Stimulated activated CD4-positive, alpha-beta T cell treated with anti-CD3 and anti-CD28 coated beads, TNF-alpha, amount 100 ng/mL, for 1 hour (primary cell): ENCODE results near the gene TMEM214.

Source experiments
- DNase-seq, 3 donors: peaks; one replicate each; pipeline ENCODE4 v3.0.0-alpha.2; 2020; ENCODE audit warnings: low read depth in 3 of 3, low spot score in 1 of 3

Gene TMEM214

DNA sequence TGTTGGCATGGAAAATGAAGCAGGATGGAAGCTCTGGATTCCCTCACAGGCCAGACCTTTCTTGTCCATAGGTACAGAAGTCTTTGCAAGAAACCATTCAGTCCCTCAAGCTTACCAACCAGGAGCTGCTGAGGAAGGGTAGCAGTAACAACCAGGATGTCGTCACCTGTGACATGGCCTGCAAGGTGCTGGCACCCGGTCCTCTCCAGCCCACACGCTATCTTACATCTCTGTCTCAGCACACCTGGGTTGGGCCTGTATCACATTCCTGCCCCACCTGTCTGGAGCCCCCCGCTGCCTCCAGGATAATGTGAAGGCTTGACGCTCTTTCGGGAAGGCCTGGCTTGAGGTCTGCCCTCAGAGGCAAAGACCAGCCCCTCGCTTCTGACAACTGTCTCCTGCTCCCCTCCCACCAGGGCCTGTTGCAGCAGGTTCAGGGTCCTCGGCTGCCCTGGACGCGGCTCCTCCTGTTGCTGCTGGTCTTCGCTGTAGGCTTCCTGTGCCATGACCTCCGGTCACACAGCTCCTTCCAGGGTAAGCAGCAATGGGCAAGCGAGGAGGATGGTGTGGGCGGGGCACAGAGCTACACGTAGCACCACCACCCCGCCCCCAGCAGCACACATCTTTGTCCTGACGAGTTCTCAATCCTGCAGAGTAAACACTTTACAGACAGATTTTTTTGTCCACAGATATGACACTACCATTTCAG, 6.0 kb downstream of the TMEM214 start:
- DNase-seq, result no peak

DNA sequence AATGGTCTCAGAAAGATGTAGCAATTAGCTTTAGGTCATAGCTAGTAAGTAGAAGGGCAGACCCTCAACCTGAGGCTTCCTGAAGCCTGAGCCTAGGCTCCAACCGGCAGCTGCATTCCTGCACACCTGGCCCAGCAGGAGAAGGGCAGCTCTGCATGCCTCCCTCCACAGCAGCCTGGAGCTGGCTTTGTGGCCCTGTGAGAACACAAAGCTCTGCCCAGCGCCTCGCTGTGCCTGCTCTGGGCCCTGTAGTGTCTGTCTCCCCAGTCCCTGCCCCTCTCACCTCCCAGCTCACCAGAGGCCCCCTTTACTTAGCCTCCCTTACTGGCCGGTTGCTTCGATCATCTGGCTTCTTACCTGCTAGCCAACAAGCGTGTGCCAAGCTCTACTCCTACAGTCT, 6.7 kb downstream of the TMEM214 start:
- no peak for DNase-seq

DNA sequence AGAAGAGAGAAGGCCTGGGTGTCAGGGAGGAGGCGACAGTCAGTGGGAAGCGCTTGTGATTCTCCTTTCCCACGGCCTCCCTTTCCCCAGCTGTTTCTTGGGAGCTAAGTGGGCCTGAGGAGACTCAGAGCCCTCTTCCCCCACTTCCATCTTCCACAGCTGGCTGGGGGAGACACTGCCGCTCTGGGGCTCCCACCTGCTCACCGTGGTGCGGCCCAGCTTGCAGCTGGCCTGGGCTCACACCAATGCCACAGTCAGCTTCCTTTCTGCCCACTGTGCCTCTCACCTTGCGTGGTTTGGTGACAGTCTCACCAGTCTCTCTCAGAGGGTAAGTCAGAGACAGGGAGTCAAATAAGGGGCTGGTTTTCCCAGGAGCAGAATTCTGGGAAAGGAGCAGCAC, 7.1 kb downstream of the TMEM214 start:
- no peak for DNase-seq

DNA sequence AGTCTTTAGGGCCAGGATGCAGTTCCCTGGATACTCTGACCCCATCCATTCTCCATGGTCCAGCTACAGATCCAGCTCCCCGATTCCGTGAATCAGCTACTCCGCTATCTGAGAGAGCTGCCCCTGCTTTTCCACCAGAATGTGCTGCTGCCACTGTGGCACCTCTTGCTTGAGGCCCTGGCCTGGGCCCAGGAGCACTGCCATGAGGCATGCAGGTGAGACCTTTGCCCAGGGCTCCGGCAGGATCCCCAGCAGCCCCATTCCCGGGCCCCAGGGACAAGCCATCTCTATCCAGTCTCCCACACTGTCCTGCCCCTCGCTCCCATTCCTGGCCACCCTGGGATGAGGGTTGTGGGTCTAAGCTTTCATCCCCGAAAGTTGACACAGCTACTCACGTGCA, 7.5 kb downstream of the TMEM214 start:
- DNase-seq, result no peak

DNA sequence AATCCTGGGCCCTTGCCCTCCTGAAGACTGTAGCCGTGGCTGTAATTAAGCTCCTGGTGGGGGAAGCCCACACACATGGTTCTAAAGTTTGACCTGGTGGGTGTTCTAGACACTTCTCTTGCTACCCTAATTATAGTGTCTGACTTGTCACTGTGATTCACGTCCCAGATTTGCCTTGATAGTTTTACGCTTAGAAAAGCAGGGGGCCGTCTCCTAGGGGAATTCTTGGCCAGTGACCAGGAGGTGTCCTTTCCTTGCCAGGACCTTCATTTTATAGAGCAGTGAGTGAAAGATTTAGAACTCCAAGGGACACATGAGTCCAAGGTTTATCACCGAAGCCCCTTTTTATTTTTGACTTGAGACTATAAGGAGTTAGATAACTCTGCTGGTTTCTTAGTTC, 9.0 kb downstream of the TMEM214 start:
- DNase-seq, result no peak

DNA sequence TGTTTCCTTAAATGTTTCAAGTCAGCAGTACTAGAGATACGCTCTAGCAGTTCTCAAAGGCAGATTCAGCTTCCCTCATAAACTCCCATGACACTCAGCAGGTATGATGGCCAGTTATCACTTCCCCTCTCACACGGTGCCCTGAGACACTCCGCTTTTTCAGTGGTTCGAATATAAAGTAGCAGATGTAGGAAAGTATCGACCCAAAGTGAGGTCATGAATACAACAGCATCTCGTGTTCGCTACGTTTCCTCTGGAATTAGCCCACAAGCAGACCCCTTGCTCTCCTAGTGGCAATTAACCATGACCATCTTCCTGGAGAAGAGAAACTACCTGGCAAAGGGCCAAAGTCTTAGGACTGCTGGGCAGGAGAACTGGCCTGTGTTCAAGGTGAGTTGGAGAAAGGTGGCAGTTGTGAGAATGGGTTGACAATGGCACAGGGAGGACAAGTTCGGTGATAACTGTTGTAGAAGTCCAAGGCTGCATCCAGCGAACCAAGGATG, 9.4 kb downstream of the TMEM214 start:
- no peak for DNase-seq

DNA sequence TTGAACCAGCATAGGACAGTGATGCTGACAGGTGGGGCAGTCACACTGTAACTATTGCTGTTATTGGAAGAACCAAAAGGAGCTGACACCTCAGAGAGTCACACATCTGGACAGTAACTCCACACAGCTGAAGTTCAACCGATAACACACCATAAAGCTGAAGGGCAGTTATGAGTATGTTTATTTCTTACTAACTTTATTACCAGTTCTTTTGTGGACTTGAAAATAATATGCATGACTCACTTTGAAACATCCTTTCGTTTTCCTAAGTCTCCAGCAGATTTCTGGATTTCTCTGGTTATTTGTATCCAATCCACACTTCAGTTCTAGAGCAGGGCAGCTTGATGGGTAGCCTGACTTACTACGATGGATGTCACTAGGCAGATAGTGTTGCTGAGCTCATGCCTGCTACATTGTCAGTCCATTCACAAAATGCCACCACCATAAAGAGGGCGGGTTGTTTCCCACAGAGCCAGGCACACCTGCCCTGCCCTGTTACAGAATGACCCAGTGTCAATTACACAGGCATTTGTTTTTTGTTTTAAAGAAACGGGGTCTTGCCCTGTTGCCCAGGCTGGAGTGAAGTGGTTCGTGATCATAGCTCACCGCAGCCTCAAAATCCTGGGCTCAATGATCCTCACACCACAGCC, 10.3 kb downstream of the TMEM214 start:
- DNase-seq, result no peak

DNA sequence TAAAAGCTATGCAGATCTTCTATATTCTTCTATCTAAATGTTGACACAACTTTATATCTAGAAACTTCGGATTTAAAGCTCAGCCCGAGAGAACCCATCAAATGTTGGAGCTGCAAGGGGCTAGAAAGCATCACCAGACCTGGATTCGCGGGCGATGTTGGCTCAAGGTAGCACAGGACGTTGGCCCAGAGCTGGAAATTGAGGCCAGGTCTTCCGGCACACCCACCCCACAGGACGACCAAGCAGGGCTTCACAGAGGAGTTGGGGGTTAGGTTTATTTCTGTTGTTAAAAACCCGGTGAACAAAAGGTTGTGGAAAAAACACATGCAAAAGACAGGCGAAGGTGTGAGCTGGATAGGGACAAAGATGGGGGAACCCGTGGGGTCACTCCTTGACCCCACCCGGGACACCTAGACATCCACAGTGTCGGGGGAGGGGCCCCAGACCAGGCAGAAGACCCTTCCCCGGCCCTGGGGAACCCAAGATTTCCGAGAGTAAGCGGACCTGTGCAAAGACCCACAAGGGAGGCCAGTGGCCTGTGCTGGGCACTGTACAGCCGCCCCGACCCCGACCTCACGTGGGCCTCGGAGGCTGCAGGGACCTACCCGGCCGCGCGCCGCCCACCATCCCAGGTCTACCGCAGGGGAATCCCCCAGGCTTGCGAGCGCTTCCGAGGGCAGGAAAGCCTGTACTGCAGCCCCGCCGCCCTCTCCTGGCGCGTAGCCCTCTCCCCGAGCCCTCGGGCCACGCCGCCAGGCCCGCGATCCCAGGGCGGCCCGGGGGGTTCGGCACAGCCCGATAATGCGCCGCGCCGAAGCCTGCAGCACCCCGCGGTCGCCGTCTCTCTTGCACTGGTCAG, 16.9 kb downstream of the TMEM214 start:
- peak; percentile 27 to 55 (median 36) for DNase-seq

DNA sequence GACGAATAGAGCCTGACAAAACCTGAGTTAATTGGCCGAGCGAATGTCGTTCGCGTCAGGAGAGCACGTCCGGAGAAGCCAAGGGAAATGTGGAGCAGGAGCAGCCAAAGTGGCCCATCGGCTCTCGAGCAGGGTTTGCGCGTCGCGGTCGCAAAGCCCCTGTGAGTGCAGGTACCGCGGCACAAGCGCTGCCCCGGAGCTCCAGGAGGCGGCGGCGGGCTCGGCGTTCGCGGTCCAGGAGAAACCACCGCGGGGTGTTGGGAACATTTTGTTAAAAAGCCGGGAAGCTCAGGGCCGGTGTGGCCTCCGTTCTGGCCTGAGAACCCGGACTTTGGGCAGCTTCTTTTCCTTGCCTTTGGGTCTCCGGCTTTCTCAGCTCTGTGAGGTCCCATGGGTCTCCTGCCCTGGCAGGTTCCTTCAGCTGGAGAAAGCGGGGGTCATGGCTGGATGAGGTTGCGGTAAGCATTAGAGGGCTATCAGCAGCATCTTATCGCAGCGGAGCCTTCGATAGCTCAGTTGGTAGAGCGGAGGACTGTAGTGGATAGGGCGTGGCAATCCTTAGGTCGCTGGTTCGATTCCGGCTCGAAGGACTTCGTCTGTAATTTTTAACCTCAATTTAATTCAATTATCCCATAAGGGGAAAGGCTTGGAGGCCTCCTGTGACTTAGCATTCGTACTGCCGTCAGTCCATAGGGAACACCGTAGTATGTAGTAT, 17.7 kb downstream of the TMEM214 start:
- DNase-seq, result peak; percentile 75 to 94 (median 92)

DNA sequence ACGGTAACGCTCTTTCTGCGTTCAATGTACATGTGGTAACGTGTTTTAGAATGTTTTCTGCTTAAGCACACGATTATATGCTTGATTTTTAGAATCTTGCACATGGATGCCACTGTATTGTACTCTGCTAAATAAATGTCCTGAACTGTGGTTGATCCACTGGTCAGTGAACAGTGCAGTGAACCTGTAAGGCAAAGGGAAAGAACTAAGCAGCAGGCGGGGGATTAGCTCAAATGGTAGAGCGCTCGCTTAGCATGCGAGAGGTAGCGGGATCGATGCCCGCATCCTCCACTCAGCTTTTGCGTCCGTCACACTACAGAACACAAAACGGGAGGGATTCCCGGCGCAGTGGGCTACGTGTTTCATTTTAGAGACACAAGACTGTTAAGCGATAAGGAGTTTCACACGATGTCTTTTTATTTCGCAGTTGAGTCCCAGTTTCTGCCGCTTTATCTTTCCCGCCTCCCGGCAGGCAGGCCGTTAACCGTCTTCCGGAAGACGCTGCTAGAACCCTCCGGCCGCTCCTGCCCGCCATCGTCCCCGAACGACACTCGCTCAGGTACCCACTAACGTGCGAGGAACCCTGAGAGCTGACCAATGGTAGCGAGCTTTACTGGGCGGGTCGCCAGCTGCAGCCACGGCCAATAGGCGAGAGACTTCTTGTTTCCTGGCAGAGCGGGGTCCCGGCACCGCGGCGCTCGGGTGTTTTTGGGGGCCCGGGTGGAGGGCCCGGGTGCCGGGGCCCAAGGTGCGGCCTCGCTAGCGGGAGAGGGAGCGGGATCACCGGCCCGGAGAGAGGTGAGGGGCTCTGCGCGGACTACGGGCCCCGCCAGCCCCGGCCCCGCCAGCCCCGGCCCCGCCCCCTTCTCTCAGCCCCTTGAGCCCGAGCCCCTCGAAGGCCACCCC, 18.5 kb downstream of the TMEM214 start, which contains the start of gene AGBL5:
TSS of gene AGBL5 (plus strand) at position 673 of the 906 bp plus-strand sequence. CDS start 1,291 bp downstream, outside the sequence.
- DNase-seq, result peak; percentile 90 to 94 (median 93)

DNA sequence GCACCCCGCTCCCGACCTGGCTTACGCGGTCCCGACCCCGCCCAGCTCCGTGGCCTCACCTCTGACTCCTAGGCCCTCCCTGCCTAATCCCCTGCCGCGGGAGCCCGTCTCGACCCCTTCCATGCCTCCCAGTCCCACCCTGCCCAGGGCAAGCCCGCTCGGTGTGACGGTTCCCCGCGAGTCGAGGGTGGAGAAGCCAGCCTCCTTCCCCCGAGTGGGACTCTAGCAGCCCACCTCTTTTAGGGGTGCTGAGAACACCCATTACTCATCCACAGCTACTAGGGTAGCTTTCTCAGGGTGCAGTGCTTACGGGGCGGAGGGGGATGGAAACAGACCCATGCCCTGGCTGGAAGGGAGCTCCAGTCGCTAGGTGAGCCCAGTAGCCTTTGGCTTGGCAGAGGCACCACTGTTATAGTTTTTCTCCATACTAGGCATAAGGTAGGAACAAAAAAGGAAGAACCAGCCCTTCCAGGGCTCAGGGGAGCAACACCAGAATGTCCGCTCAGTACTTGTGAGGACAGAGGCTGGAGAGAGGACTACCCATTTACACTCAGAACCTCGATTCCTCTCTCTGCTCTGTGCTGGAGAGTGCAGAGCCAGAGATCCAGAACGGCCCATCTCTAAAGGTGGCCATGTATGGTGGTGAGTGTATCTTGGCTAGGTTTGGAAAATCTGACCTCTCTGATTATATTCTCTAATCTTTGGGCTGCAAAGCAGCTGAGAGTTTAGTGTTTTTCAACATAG, 19.3 kb downstream of the TMEM214 start:
- peak in 1 of 3 donors; percentile 3 for DNase-seq

DNA sequence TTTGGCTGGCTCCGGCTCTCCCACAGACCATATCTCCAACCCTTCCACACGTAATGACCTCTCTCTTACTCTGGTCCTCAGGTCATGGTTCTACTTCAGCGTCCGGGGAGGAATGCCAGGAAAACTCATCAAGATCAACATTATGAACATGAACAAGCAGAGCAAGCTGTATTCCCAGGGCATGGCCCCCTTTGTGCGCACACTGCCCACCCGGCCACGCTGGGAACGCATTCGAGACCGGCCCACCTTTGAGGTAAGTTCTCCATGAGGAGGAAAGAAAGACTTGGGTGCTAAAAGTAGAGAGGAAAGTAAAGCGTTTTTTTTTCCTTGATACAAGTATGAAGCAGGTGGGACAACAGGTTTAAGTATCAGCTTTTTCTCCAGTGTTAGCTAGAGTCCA, 20.6 kb downstream of the TMEM214 start:
- DNase-seq, result no peak

DNA sequence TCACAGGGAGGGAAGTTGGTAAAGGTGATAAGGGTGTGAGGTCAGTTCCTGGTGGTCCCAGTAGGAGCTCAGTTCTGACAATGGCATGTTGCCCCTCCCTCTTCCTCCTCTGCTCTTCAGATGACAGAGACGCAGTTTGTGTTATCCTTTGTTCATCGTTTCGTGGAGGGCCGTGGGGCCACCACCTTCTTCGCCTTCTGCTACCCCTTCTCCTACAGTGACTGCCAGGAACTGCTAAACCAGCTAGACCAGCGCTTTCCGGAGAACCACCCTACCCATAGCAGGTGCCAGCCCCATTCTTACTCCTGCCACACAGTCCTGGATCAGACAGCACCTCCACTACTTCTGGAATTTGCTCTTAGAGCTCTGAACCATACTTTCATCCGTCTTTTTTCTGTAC, 21.0 kb downstream of the TMEM214 start:
- DNase-seq, result no peak

DNA sequence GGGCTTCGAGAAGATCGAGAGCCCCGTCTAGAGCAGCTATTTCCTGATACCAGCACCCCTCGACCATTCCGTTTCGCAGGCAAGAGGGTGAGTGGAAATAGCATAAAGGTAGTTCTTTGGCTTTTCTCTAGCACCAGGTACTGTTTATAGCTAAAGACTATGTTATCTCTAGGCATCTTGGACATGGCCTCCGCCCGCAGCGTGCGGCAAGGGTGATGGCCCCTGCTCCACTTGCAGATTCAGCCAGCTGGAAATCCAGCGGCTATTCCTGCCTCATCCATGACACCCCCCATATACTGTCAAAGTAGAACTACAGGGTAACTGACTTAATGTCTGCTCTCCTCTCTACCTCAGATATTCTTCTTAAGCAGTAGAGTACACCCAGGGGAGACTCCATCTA, 22.0 kb downstream of the TMEM214 start:
- DNase-seq, result no peak

DNA sequence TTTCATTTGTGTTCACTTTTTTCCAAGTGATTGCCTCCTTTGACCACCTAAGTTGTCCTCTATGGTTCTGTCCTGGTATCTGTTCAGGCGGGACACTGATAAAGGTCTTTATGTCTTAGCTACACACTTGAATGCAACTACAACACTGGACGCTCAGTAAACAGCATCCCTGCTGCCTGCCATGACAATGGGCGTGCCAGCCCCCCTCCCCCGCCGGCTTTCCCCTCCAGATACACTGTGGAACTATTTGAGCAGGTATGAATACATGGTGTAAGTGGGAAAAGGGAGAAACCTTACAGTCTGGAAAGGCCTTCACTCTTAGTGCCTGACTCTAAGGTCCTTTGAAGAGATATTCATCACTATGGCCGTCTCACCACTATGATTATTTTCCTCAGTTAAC, 24.4 kb downstream of the TMEM214 start:
- no peak for DNase-seq

DNA sequence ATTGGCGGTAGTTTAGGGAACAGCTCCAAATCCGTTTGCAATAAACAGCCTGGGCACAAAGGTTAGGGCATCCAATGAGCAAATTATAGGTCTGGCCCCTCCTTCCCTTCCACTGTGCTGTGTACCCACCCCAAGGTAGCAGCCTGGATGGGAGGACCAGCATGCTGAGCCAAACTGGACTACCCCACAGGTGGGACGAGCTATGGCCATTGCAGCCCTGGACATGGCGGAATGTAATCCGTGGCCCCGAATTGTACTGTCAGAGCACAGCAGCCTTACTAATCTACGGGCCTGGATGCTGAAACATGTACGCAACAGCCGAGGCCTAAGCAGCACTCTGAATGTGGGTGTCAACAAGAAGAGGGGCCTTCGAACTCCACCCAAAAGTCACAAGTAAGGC, 25.4 kb downstream of the TMEM214 start:
- no peak for DNase-seq

DNA sequence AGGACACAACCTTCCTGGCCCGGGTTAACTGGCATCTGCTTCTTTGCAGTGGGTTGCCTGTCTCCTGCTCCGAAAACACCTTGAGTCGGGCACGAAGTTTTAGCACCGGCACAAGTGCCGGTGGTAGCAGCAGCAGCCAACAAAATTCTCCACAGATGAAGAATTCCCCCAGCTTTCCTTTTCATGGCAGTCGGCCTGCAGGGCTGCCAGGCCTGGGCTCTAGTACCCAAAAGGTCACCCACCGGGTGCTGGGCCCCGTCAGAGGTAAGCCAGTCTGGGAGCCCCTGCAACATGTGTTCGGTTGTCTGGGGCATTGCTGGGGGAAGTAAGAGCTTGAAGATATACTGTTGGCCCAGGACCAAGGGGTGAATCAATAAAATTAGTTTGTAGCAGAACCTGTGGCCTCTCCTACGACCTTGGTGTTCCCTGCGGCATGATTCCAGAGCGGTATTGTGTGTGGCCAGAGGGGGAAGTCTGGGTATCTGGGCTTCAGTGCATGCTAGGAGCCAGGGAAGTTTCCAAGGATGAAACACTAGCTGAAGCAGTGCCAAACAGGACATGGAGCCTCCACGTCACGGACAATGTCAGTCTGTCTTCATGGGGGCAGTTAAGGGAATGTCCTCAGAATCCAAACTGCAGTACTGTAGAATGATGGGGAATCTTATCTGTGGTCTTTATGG, 26.5 kb downstream of the TMEM214 start:
- no peak for DNase-seq

DNA sequence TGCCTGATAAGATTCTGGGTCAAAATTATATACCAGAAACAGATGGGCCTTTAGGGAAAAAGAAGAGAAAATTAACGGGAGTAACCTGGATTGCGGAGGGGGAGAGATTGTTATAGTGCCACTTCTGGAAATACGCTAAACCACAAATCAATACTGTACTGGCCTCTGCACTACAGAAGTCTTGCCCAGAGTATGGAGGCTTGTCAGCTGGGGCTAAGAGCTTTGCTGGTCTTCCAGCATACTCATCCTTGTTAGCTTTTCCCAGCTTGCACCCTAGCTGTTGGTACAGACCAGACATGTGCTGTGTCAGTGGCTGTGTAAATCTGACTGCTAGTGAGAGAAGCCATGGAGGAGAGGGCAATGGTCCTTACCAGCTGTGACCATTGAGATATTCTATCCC, 27.6 kb downstream of the TMEM214 start:
- DNase-seq, result no peak

DNA sequence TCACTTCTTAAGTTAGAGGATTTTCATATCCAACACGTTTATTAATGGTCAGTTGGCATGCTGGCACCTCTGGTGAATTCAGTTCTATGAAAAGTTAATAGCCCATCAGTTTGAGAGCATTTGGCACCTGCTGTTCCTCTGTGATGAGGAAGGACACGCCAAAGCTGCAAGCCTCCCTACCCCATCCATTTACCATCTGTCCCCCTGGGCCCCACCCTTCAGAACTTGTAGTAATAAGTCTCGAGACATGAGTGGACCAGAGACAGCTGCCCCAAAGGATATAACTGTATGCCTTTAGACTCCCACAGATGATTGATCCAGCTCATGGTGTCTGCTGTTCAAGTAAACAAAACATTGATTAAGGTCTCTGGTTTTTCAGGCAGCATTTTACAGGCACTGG, 32.4 kb downstream of the TMEM214 start:
- DNase-seq, result no peak
